Panc1 (cell line): Measurements from ENCODE around the gene FRS2. TPM values are rescaled to one million over a fixed set of nuclear protein-coding genes. Genes with fewer than 3 reads are reported as not detected.

Source experiments
- ATAC-seq: fragments of 200-7000 bp; cut with Tn5 transposase; 2 replicates; pipeline ENCODE4 v1.9.1; 2020; ENCODE audit warnings: mild to moderate bottlenecking, moderate library complexity
- BruUV-seq: library from RNA; stranded (reverse); fragments of 400-500 nt; replicated peaks from 2 replicates; lab custom pipeline; 2021; lab: Mats Ljungman, UMichigan
- CTCF ChIA-PET: fragments of 300-600 bp; sonication (Branson Sonifier 250); formaldehyde crosslinking; loops from one replicate; lab custom pipeline; 2022; ENCODE audit warnings: antibody characterized with exemption; lab: Charles Lee
- POLR2A ChIA-PET: fragments of 300-600 bp; sonication (Branson Sonifier 250); formaldehyde crosslinking; loops from one replicate; lab custom pipeline; 2022; ENCODE audit warnings: antibody characterized with exemption; lab: Charles Lee
- DNase-seq: peaks from one replicate; pipeline ENCODE4 v3.0.0-alpha.2; 2010; ENCODE audit warnings: low read depth, low spot score
- H3K27ac ChIP-seq: 2 replicates; pipeline ENCODE4 v1.5.1; 2011; ENCODE audit warnings: mild to moderate bottlenecking, low read length, inconsistent platforms
- H3K27me3 ChIP-seq: fragments of 200-500 bp; sonication (Bioruptor generic); 2 replicates; pipeline ENCODE4 v1.6.0; 2014; ENCODE audit warnings: low read length, inconsistent platforms; ENCODE audit not compliant: control insufficient read depth, insufficient read depth
- H3K36me3 ChIP-seq: fragments of 200-500 bp; sonication (Bioruptor generic); 2 replicates; pipeline ENCODE4 v1.5.1; 2014; ENCODE audit warnings: inconsistent platforms, mild to moderate bottlenecking, low read length, moderate library complexity; ENCODE audit not compliant: control insufficient read depth, insufficient read depth
- H3K4me1 ChIP-seq: 2 replicates; pipeline ENCODE4 v1.5.1; 2011; ENCODE audit warnings: inconsistent platforms, mild to moderate bottlenecking, low read length, moderate library complexity; ENCODE audit not compliant: control insufficient read depth, insufficient read depth
- H3K4me3 ChIP-seq, 2 experiments: 2 replicates each; pipeline ENCODE4 v1.5.1; 2011 to 2012; ENCODE audit warnings: low read depth in 2 of 2, low read length in 2 of 2, mild to moderate bottlenecking in 2 of 2, inconsistent platforms in 1 of 2, moderate library complexity in 1 of 2
- H3K9me3 ChIP-seq: fragments of 200-500 bp; sonication (Bioruptor generic); 2 replicates; pipeline ENCODE4 v1.5.1; 2014; ENCODE audit warnings: low read depth, mild to moderate bottlenecking, inconsistent platforms, low read length, moderate library complexity; ENCODE audit not compliant: control insufficient read depth, insufficient read depth
- POLR2AphosphoS5 ChIP-seq: IDR thresholded peaks from 2 replicates; pipeline ENCODE4 v1.6.1; 2012; ENCODE audit warnings: mild to moderate bottlenecking, low read depth, low read length, moderate library complexity
- SIN3A ChIP-seq: IDR thresholded peaks from 2 replicates; pipeline ENCODE4 v1.6.1; 2012; ENCODE audit warnings: low read depth, mild to moderate bottlenecking, low read length, moderate library complexity, borderline replicate concordance; ENCODE audit not compliant: insufficient read depth
- TCF7L2 ChIP-seq: IDR thresholded peaks from 2 replicates; pipeline ENCODE4 v1.6.1; 2011; ENCODE audit warnings: mild to moderate bottlenecking, low read depth, low read length, inconsistent platforms
- in situ Hi-C: cut with HindIII; loops from 2 replicates; pipeline ENCODE4 v1.10.0; 2016; ENCODE audit warnings: low sequenced_read_pairs, low pct_unique_long_range_greater_than_20kb
- intact Hi-C: fragments of 100-400 bp; cut with micrococcal nuclease; formaldehyde crosslinking; loops from one replicate; pipeline ENCODE4 v1.10.0; 2022; ENCODE audit not compliant: unreplicated experiment
- total RNA-seq: library from RNA; stranded (reverse); gene quantifications from one replicate; pipeline ENCODE4 v1.2.1, GENCODE V29; 2021; ENCODE audit not compliant: unreplicated experiment
- TF ChIP-seq, protein P1 (sequence below), 2 experiments: IDR thresholded peaks; 2 replicates each; pipeline ENCODE4 v1.6.1; 2011 to 2012; ENCODE audit warnings: low read depth in 2 of 2, control low read depth in 1 of 2, low read length in 1 of 2, mild to moderate bottlenecking in 1 of 2, moderate library complexity in 1 of 2; ENCODE audit not compliant: insufficient read depth in 1 of 2
- TF ChIP-seq, protein P2 (sequence below): fragments of 450-650 bp; IDR thresholded peaks from 2 replicates; pipeline ENCODE4 v1.5.1; 2017; ENCODE audit warnings: mild to moderate bottlenecking

Gene FRS2
- total RNA-seq, 1 experiment from 2014 or later: 26.6 TPM

- peaks cover 29% of the 10 kb centered on the region for H3K4me1 ChIP-seq
- no TSS peak for BruUV-seq
- H3K9me3 ChIP-seq: no peaks in the 10 kb centered on the region
- in situ Hi-C loops (no loop called here), intact Hi-C loops (no loop called here)
- no peak for ATAC-seq
- H3K27ac ChIP-seq: no peak overlapping the region
- CTCF ChIA-PET: no interaction called here
- no peak overlapping the region for H3K4me3 ChIP-seq
- H3K27me3 ChIP-seq: no peaks in the 10 kb centered on the region
- POLR2A ChIA-PET: no interaction called here
- TF ChIP-seq, protein P1, sequence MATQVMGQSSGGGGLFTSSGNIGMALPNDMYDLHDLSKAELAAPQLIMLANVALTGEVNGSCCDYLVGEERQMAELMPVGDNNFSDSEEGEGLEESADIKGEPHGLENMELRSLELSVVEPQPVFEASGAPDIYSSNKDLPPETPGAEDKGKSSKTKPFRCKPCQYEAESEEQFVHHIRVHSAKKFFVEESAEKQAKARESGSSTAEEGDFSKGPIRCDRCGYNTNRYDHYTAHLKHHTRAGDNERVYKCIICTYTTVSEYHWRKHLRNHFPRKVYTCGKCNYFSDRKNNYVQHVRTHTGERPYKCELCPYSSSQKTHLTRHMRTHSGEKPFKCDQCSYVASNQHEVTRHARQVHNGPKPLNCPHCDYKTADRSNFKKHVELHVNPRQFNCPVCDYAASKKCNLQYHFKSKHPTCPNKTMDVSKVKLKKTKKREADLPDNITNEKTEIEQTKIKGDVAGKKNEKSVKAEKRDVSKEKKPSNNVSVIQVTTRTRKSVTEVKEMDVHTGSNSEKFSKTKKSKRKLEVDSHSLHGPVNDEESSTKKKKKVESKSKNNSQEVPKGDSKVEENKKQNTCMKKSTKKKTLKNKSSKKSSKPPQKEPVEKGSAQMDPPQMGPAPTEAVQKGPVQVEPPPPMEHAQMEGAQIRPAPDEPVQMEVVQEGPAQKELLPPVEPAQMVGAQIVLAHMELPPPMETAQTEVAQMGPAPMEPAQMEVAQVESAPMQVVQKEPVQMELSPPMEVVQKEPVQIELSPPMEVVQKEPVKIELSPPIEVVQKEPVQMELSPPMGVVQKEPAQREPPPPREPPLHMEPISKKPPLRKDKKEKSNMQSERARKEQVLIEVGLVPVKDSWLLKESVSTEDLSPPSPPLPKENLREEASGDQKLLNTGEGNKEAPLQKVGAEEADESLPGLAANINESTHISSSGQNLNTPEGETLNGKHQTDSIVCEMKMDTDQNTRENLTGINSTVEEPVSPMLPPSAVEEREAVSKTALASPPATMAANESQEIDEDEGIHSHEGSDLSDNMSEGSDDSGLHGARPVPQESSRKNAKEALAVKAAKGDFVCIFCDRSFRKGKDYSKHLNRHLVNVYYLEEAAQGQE (IDR thresholded peaks at IDR 0.05; ENCODE audit: insufficient read depth in 1 of 2, low read depth in 2 of 2, low read length in 1 of 2): no peak
- TF ChIP-seq SIN3A (no peak), POLR2AphosphoS5 (no peak), TCF7L2 (no peak)
- TF ChIP-seq, protein P2, sequence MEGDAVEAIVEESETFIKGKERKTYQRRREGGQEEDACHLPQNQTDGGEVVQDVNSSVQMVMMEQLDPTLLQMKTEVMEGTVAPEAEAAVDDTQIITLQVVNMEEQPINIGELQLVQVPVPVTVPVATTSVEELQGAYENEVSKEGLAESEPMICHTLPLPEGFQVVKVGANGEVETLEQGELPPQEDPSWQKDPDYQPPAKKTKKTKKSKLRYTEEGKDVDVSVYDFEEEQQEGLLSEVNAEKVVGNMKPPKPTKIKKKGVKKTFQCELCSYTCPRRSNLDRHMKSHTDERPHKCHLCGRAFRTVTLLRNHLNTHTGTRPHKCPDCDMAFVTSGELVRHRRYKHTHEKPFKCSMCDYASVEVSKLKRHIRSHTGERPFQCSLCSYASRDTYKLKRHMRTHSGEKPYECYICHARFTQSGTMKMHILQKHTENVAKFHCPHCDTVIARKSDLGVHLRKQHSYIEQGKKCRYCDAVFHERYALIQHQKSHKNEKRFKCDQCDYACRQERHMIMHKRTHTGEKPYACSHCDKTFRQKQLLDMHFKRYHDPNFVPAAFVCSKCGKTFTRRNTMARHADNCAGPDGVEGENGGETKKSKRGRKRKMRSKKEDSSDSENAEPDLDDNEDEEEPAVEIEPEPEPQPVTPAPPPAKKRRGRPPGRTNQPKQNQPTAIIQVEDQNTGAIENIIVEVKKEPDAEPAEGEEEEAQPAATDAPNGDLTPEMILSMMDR: no peak
- H3K36me3 ChIP-seq: no peaks in the 10 kb centered on the region
- DNase-seq: no peak
These were observed 40.0 kb downstream of the FRS2 start for GRCh38 chr12:69509904-69510827.

GRCh38 chr12:69511016-69511415, 40.8 kb downstream of the FRS2 start:
- H3K27me3 ChIP-seq: no peaks in the 10 kb centered on the region
- intact Hi-C loops: no loop called here
- H3K9me3 ChIP-seq: no peaks in the 10 kb centered on the region
- in situ Hi-C loops: no loop called here
- CTCF ChIA-PET: no interaction called here
- H3K36me3 ChIP-seq: no peaks in the 10 kb centered on the region
- no peak overlapping the region for H3K27ac ChIP-seq
- no TSS peak for BruUV-seq
- no peak for DNase-seq
- POLR2A ChIA-PET: no interaction called here
- ATAC-seq: no peak
- H3K4me1 ChIP-seq: peaks cover 31% of the 10 kb centered on the region
- no peak overlapping the region for H3K4me3 ChIP-seq
- TF ChIP-seq, protein P1 (IDR thresholded peaks at IDR 0.05; ENCODE audit: insufficient read depth in 1 of 2, low read depth in 2 of 2, low read length in 1 of 2): no peak
- TF ChIP-seq SIN3A (no peak), TCF7L2 (no peak), POLR2AphosphoS5 (no peak)
- TF ChIP-seq, protein P2: no peak
